Hematopoietic multipotent progenitor cell (in vitro differentiated cells): ENCODE results near the gene LIMS1. TPM values are rescaled to one million over a fixed set of nuclear protein-coding genes. Genes with fewer than 3 reads are reported as not detected.
A peak's percentile ranks its signal among the peaks of the same experiment; 100 is the strongest.

Experiments used
- DNase-seq, 3 donors: peaks; one replicate each; pipeline ENCODE4 v3.0.0-alpha.2; 2011 to 2015; ENCODE audit warnings: low read depth in 2 of 3, low spot score in 2 of 3
- total RNA-seq: library from RNA; depleted of rRNA; stranded (reverse); fragments of >200 nt; gene quantifications from one replicate; pipeline ENCODE4 v1.2.3, GENCODE V29; 2012

The LIMS1 gene
- total RNA-seq, 1 donor: 198 TPM

- DNase-seq: no peak
These were observed 77.9 kb downstream of the LIMS1 start for GRCh38 chr2:108612153-108612513.

DNA sequence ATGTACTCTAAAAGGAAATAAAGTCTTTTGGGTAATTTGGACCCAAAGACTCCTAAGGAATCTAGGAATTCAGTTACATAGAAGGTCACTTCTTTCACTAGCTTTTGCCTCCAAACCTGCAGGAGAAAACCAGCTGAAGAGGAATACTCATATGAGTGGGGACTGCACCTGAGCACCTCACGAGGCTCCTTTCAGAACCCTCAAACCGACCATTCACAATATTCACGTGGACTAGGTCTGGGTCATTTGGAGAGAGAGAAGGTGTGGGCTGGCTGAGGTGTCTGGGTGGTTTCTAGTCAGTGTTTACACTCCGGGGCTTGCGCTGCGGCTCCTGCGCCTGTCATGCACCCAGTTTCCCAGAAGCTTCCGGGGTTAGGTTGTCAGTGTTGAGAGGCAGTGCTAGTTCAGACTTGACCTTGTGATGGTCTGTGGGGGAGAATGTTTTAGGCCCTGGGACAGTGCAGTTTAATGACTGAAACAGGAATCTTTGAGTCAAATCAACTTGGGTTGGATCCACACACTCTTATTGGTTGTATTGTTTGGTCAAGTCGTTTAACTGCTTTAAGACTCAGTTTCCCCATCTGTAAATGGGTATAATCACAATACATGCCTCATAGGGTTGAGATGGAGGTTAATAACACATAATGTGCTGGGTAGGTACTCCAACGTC lies 78.4 kb downstream of the LIMS1 start:
- no peak for DNase-seq

GRCh38 chr2:108613261-108614042 lies 79.2 kb downstream of the LIMS1 start:
- no peak for DNase-seq

DNA sequence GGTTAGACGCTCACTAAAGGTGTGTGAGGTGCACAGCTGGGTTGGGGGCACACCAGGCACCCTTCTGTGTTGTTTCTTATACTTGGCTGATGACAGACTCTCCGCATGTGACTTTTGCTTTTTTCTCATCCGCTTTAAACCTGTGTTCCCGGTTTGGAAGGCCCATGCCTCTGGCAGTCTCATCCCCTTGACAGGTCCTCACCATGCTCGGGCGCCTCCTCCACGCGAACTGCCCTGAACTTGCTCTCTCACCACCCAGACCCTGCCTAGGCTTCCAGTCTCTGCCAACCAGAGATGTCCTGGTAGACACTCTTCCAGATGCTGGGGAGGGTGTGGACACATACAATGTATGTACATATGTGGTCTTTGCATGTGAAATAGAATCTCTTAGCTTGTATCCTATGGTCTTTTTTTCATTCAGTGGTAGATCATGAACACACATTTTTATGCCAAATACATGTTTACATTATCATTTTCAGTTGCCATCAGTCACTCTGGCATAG lies 79.8 kb downstream of the LIMS1 start:
- DNase-seq: no peak

DNA sequence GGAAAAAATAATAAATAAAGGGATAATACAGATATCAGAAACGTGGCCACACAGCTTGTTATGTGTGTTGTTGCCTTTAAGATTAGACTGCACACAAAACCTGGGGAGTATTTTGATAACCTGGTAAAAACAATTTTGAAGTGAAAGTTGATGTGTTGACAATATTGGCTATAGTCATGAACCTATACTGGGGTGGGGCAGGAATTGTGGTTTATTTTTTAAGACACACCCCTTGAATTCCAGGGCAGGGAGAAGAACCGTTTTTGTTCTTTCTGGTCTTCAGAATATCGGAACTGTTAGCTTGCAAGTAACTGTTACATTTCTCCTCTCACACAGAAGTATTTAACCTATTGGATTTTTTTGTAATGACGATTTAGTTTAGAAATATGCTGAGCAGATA lies 80.4 kb downstream of the LIMS1 start:
- DNase-seq: no peak

DNA sequence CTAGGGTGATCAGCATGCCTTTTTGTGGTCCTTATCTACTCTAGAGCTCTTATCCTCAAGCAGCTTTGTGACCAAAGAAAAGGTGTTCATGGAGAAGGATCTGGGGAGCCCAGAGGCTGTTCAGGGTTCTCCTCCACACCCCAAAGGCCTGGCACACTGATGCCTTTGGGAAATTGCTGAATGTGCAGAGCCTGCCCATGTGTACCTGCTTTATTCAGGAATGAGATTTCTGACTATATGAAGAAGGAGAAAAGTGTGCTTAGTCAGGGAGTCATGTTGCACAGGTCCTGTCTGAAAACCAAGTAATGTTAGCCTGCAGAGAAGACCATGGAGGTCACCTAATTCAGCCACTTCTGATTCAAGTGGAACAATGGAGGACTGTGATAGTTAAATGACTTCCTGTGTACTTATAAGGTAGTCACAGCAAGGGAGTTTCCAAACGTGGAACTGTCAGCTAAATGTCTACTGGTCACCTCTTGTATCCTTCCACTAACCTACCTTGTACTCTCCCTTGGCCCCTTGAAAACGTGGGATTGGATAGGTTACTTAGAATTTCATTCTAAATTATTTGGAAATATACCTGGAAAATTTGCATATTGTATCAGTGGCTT lies 81.3 kb downstream of the LIMS1 start:
- no peak for DNase-seq

DNA sequence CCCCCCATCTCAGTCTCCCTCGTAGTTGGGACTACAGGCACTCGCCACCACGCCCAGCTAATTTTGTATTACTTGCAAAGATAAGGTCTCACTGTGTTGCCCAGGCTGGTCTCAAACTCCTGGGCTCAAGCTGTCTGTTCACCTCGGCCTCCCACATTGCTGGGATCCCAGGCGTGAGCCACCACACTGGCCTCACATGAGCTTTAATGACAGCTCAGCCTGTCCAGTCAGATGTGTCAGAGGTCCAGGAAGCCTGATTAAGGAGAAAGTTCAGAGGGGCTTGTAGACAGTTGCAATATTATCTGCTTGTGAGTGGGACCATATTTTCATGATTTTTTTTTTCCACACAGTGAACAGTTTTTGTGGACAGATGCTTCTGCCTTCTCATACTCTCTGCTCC lies 82.0 kb downstream of the LIMS1 start:
- no peak for DNase-seq

GRCh38 chr2:108616751-108617161 lies 82.5 kb downstream of the LIMS1 start:
- no peak for DNase-seq

GRCh38 chr2:108617617-108618016 lies 83.3 kb downstream of the LIMS1 start:
- DNase-seq: no peak

GRCh38 chr2:108619925-108620620 lies 85.8 kb downstream of the LIMS1 start:
- DNase-seq: no peak

GRCh38 chr2:108620656-108621055 lies 86.4 kb downstream of the LIMS1 start:
- no peak for DNase-seq

- DNase-seq: peak; percentile 63 to 80 (median 79)
These were observed 86.9 kb downstream of the LIMS1 start for GRCh38 chr2:108621087-108621559.

DNA sequence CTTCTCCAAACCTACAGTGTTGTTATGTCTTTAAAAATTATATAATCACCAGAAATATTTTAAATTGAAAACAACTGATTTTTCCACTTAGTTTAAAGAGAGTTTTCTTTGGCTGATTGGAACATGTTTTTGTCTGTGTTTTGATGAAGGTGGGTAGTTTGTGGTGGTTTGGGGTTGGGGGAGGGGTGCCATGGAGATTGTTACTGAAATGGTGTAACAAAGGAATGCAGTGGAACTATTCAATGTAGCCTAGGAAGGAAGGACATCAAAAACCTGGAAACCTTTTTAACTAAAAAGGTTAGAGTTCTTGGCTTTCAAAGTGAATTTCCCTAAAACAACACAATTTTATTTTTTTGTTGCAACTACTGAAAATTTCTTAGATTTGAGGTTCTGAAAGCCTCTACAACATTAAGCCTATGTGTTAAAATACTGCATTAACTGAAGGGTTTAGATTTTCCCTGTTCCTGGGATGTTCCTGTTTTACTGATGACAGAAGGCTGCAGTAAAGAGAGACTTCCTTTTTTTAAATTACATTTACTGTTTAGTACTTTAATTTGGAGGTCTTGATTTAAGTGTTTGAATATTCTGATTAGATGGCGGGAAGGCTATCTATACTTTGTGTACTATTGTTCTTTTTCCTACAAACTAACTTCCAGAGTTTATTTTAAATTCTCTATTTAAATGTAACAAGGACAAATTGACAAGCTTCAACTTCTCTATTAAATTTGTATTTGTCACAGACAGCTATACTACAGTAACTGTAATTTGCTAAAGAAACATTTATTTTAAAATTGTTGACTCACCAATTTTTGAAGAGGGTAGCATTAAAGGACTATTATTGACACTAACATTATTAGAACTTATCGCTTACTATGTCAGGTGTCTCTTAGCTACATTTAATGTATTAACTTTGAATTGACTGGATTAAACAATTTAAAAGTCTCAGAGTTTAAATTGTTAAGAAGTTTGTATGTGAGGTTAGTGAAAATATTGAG lies 87.7 kb downstream of the LIMS1 start:
- DNase-seq: no peak

- DNase-seq: no peak
These were observed 89.3 kb downstream of the LIMS1 start for GRCh38 chr2:108623616-108624015.

DNA sequence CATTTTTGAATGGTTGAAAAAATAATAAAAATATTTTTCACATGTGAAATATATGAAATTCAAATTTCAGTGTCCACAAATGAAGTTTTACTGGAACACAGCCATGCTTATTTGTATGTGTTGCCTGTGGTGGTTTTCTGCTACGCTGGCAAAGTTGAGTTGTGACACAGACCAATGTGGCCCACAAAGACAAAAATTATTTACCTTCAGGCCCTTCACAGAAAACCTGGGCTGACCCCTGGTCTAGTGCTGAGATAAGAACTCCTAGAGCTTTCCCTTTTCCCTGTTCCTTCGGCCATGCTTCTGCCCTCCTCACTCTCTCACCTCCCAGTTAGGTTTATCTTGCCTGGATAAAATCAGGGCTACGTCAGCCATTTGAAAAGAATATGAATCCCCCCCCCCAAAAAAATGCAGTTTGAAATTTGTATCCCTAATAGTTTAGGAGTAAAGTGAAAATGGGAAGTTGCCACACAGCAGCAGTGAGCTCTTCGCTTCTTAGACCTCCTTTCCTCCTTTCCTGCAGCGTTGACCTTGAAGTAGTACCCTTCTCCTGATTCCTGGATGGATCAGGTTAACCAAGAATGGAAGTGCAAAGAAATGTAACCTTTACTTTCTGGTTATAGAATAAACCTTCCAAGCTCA lies 91.0 kb downstream of the LIMS1 start:
- DNase-seq: no peak

DNA sequence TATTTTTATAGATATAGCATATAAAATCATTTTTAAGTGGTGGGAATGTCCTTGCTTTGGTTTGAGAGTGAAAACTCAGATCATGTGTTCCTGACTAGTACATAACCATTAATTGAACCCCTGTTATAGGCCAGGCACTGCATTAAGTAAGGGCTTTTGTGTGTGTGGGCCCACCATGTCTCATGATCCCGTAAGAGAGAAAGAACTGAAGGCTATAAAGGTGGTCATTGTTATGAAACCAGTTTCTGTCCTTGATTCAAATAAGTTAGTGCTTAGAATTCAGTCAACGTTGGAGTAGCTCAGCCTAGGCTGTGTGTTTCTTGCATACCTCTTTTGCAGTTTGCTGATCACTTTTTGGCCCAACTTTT lies 91.5 kb downstream of the LIMS1 start:
- DNase-seq: no peak

DNA sequence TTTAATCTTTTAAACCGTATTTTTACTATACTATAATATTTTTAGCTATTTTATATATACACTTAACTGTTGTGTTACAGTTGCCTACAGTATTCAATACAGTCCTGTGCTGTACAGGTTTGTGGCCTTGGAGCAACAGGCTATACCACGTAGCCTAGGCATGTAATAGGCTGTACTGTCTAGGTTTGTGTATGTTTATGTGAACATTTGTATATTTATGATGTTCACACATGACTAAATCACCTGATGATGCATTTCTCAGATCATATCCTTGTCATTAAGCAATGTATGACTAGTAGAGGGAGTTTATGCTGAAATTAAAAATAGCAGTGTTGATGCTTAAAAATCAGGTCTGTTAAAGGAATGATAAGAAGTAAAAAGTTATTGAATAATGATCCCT lies 92.7 kb downstream of the LIMS1 start:
- no peak for DNase-seq

- no peak for DNase-seq
These were observed 93.8 kb downstream of the LIMS1 start for GRCh38 chr2:108627911-108628567.

DNA sequence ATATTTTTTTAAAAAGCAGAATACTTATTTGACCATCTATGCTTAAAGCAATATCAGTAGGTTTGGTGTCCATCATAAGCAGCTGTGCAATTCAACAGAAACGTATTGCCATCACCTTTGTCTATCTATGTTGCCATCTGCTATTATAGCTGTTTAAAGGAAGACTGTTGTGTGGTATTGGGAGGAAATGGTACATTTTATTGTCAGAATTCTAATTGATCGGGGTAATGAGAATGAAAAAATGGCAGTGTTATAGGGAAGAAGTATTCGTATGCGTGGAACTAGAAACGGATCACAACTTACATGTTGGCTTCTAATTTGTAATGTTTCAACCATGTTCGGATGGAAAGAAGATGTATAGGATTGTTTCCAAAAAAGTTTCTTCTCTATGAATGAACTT lies 94.7 kb downstream of the LIMS1 start:
- DNase-seq: no peak
